ENCODE results near the gene USF3.

GRCh38 chr3:113631573-113631972 lies 64.9 kb downstream of the USF3 start:
- TF ChIP-seq POLR2A (IDR thresholded peaks at IDR 0.05): no peak
- no peak for TF ChIP-seq CTCF (IDR thresholded peaks at IDR 0.05)
- no peak for TF ChIP-seq POLR2AphosphoS5 (IDR thresholded peaks at IDR 0.05)
